Measurements from ENCODE around the gene MSH5.
A peak's percentile ranks its signal among the peaks of the same experiment; 100 is the strongest.

MSH5 gene

GRCh38 chr6:31728767-31729514 lies 10.9 kb upstream of the MSH5 start, which contains the start of gene DDAH2:
TSS of gene DDAH2 (minus strand) at chr6:31729299. CDS start at chr6:31729161, 138 bp downstream.
- H3K4me1 Mint-ChIP-seq (ENCODE audit: low read depth in 2 of 2): peaks cover 38 to 44% of the 10 kb centered on the region in 2 donors
- H3K36me3 Mint-ChIP-seq (ENCODE audit: insufficient read depth): peaks cover 44% of the 10 kb centered on the region

GRCh38 chr6:31729515-31729978 lies 10.3 kb upstream of the MSH5 start:
- DNase-seq (peak; percentile 73 to 79 (median 73)), ATAC-seq (replicated peaks) (peak; percentile 76)
- Mint-ChIP-seq H3K27me3 (no peaks in the 10 kb centered on the region), H3K36me3 (ENCODE audit: insufficient read depth) (peaks cover 50% of the 10 kb centered on the region), H3K4me1 (ENCODE audit: low read depth in 2 of 2) (peaks cover 42 to 49% of the 10 kb centered on the region in 2 donors), H3K27ac (peak overlapping the region; percentile 81 to 83), H3K4me3 (peak overlapping the region; percentile 95 to 97), H3K9me3 (no peaks in the 10 kb centered on the region)

More at GRCh38 chr6:31728767-31729514, 10.9 kb upstream of the MSH5 start, which contains the start of gene DDAH2:
- peak within 1 kb of the TSS; percentile 81 to 83 for H3K27ac Mint-ChIP-seq
- no peak for DNase-seq
- ATAC-seq (replicated peaks): peak; percentile 20
- peak within 1 kb of the TSS; percentile 95 to 97 for H3K4me3 Mint-ChIP-seq
- H3K27me3 Mint-ChIP-seq: no peaks in the 10 kb centered on the region
- H3K9me3 Mint-ChIP-seq: no peaks in the 10 kb centered on the region

GRCh38 chr6:31729979-31730630 lies 9.7 kb upstream of the MSH5 start:
- DNase-seq (peak; percentile 58 to 65 (median 63)), ATAC-seq (replicated peaks) (peak; percentile 54)
- Mint-ChIP-seq H3K27me3 (no peaks in the 10 kb centered on the region), H3K4me3 (peak overlapping the region; percentile 95 to 97), H3K9me3 (no peaks in the 10 kb centered on the region), H3K4me1 (ENCODE audit: low read depth in 2 of 2) (peaks cover 42 to 54% of the 10 kb centered on the region in 2 donors), H3K27ac (peak overlapping the region; percentile 81 to 83), H3K36me3 (ENCODE audit: insufficient read depth) (peaks cover 56% of the 10 kb centered on the region)

- Mint-ChIP-seq H3K4me3 (peak overlapping the region; percentile 95 to 97), H3K9me3 (no peaks in the 10 kb centered on the region), H3K27ac (peak overlapping the region; percentile 81 to 83), H3K36me3 (ENCODE audit: insufficient read depth) (peaks cover 62% of the 10 kb centered on the region), H3K4me1 (ENCODE audit: low read depth in 2 of 2) (peaks cover 45 to 57% of the 10 kb centered on the region in 2 donors), H3K27me3 (no peaks in the 10 kb centered on the region)
- ATAC-seq (replicated peaks) (no peak), DNase-seq (no peak)
Measured at GRCh38 chr6:31730631-31731086, 9.1 kb upstream of the MSH5 start.

- Mint-ChIP-seq H3K27ac (no peak overlapping the region), H3K9me3 (no peaks in the 10 kb centered on the region), H3K27me3 (no peaks in the 10 kb centered on the region), H3K4me3 (no peak overlapping the region), H3K4me1 (ENCODE audit: low read depth in 2 of 2) (peaks cover 59 to 60% of the 10 kb centered on the region in 2 donors), H3K36me3 (ENCODE audit: insufficient read depth) (peaks cover 69% of the 10 kb centered on the region)
- DNase-seq (no peak), ATAC-seq (replicated peaks) (no peak)
Measured at GRCh38 chr6:31732029-31732428, 7.8 kb upstream of the MSH5 start.

- H3K27me3 Mint-ChIP-seq: no peaks in the 10 kb centered on the region
- H3K4me3 Mint-ChIP-seq: peak overlapping the region; percentile 95 to 97
- H3K27ac Mint-ChIP-seq: peak overlapping the region in 1 of 2 donors; percentile 90
- DNase-seq (no peak), ATAC-seq (replicated peaks) (no peak)
- peaks cover 73% of the 10 kb centered on the region for H3K36me3 Mint-ChIP-seq (ENCODE audit: insufficient read depth)
- H3K9me3 Mint-ChIP-seq: no peaks in the 10 kb centered on the region
- H3K4me1 Mint-ChIP-seq (ENCODE audit: low read depth in 2 of 2): peaks cover 64 to 72% of the 10 kb centered on the region in 2 donors
Measured at GRCh38 chr6:31733734-31734133, 6.1 kb upstream of the MSH5 start.

- Mint-ChIP-seq H3K9me3 (no peaks in the 10 kb centered on the region), H3K36me3 (ENCODE audit: insufficient read depth) (peaks cover 72% of the 10 kb centered on the region), H3K4me1 (ENCODE audit: low read depth in 2 of 2) (peaks cover 64 to 74% of the 10 kb centered on the region in 2 donors), H3K27ac (peak overlapping the region; percentile 89 to 90), H3K4me3 (peak overlapping the region; percentile 95 to 97), H3K27me3 (no peaks in the 10 kb centered on the region)
- DNase-seq (no peak), ATAC-seq (replicated peaks) (peak; percentile 41)
Measured at GRCh38 chr6:31734247-31734820, 5.5 kb upstream of the MSH5 start.

GRCh38 chr6:31734821-31735406 lies 4.9 kb upstream of the MSH5 start:
- H3K4me3 Mint-ChIP-seq: peak overlapping the region; percentile 95 to 97
- peak overlapping the region; percentile 89 to 90 for H3K27ac Mint-ChIP-seq
- peaks cover 75% of the 10 kb centered on the region for H3K36me3 Mint-ChIP-seq (ENCODE audit: insufficient read depth)
- ATAC-seq (replicated peaks) (no peak), DNase-seq (peak; percentile 34 to 41 (median 36))
- peaks cover 66 to 76% of the 10 kb centered on the region in 2 donors for H3K4me1 Mint-ChIP-seq (ENCODE audit: low read depth in 2 of 2)
- no peaks in the 10 kb centered on the region for H3K27me3 Mint-ChIP-seq
- H3K9me3 Mint-ChIP-seq: no peaks in the 10 kb centered on the region

GRCh38 chr6:31736021-31736767 lies 3.6 kb upstream of the MSH5 start, which contains the start of gene CLIC1:
TSS of gene CLIC1 (minus strand) at chr6:31736530. CDS start at chr6:31736300, 230 bp downstream.
- Mint-ChIP-seq H3K27me3 (no peaks in the 10 kb centered on the region), H3K36me3 (ENCODE audit: insufficient read depth) (peaks cover 72% of the 10 kb centered on the region), H3K4me1 (ENCODE audit: low read depth in 2 of 2) (peaks cover 65 to 76% of the 10 kb centered on the region in 2 donors), H3K4me3 (peak within 1 kb of the TSS; percentile 95 to 97), H3K9me3 (no peaks in the 10 kb centered on the region), H3K27ac (peak within 1 kb of the TSS; percentile 89 to 90)
- peak; percentile 33 for ATAC-seq (replicated peaks)
- peak; percentile 40 to 49 (median 48) for DNase-seq

- DNase-seq: no peak
- Mint-ChIP-seq H3K9me3 (no peaks in the 10 kb centered on the region), H3K4me3 (peak overlapping the region; percentile 95 to 97), H3K36me3 (ENCODE audit: insufficient read depth) (peaks cover 66% of the 10 kb centered on the region), H3K27ac (peak overlapping the region; percentile 89 to 90), H3K27me3 (no peaks in the 10 kb centered on the region), H3K4me1 (ENCODE audit: low read depth in 2 of 2) (peaks cover 65 to 82% of the 10 kb centered on the region in 2 donors)
- no peak for ATAC-seq (replicated peaks)
Measured at GRCh38 chr6:31736768-31737314, 3.0 kb upstream of the MSH5 start.

GRCh38 chr6:31737315-31737990 lies 2.4 kb upstream of the MSH5 start:
- peaks cover 63 to 78% of the 10 kb centered on the region in 2 donors for H3K4me1 Mint-ChIP-seq (ENCODE audit: low read depth in 2 of 2)
- peaks cover 60% of the 10 kb centered on the region for H3K36me3 Mint-ChIP-seq (ENCODE audit: insufficient read depth)

More at GRCh38 chr6:31737315-31737990, 2.4 kb upstream of the MSH5 start:
- ATAC-seq (replicated peaks) (no peak), DNase-seq (no peak)
- Mint-ChIP-seq H3K9me3 (no peaks in the 10 kb centered on the region), H3K27ac (peak overlapping the region; percentile 89 to 90), H3K27me3 (no peaks in the 10 kb centered on the region), H3K4me3 (peak overlapping the region; percentile 95 to 97)
